Neural progenitor cell (in vitro differentiated cells): ENCODE results near the gene THRAP3. TPM values are rescaled to one million over a fixed set of nuclear protein-coding genes. Genes with fewer than 3 reads are reported as not detected.

Experiments used
- DNase-seq: peaks from one replicate; pipeline ENCODE4 v3.0.0-alpha.2; 2016; ENCODE audit warnings: low spot score
- H2AFZ ChIP-seq: fragments of 200-600 bp; sonication (generic); replicated peaks from 2 replicates; pipeline ENCODE4 v1.6.1; 2016; ENCODE audit warnings: antibody characterized with exemption
- H3F3A ChIP-seq: fragments of 200-600 bp; sonication (generic); 2 replicates; pipeline ENCODE4 v1.6.1; 2016; ENCODE audit warnings: antibody characterized with exemption, low read depth
- H3K27ac ChIP-seq: fragments of 200-600 bp; sonication (generic); 2 replicates; pipeline ENCODE4 v1.5.1; 2016; ENCODE audit warnings: mild to moderate bottlenecking
- H3K27me3 ChIP-seq: fragments of 200-600 bp; sonication (generic); 2 replicates; pipeline ENCODE4 v1.6.1; 2016; ENCODE audit warnings: mild to moderate bottlenecking, moderate library complexity
- H3K36me3 ChIP-seq: fragments of 200-600 bp; sonication (generic); 2 replicates; pipeline ENCODE4 v1.5.1; 2016
- H3K4me1 ChIP-seq: fragments of 200-600 bp; sonication (generic); 2 replicates; pipeline ENCODE4 v1.6.1; 2016; ENCODE audit warnings: mixed run types
- H3K4me2 ChIP-seq: fragments of 200-600 bp; sonication (generic); 2 replicates; pipeline ENCODE4 v1.6.1; 2016
- H3K4me3 ChIP-seq: fragments of 200-600 bp; sonication (generic); 2 replicates; pipeline ENCODE4 v1.5.1; 2016
- H3K79me2 ChIP-seq: fragments of 200-600 bp; sonication (generic); 2 replicates; pipeline ENCODE4 v1.6.1; 2016; ENCODE audit warnings: low read depth
- H3K9ac ChIP-seq: fragments of 200-600 bp; sonication (generic); 2 replicates; pipeline ENCODE4 v1.6.1; 2016
- H3K9me3 ChIP-seq: fragments of 200-600 bp; sonication (generic); 2 replicates; pipeline ENCODE4 v1.5.1; 2016; ENCODE audit warnings: low read depth
- H4K20me1 ChIP-seq: fragments of 200-600 bp; sonication (generic); 2 replicates; pipeline ENCODE4 v1.6.1; 2016; ENCODE audit warnings: low read depth
- H3K27ac Mint-ChIP-seq: 3 replicates; pipeline ENCODE4 v1.8.0; 2021; ENCODE audit warnings: mixed read lengths
- H3K27me3 Mint-ChIP-seq: 2 replicates; pipeline ENCODE4 v1.8.0; 2022; ENCODE audit warnings: low read depth, mild to moderate bottlenecking, inconsistent platforms, moderate library complexity, mixed read lengths; ENCODE audit not compliant: insufficient read depth
- H3K36me3 Mint-ChIP-seq: 3 replicates; pipeline ENCODE4 v1.8.0; 2021; ENCODE audit warnings: mixed read lengths
- H3K4me1 Mint-ChIP-seq: 3 replicates; pipeline ENCODE4 v1.8.0; 2021; ENCODE audit warnings: mixed read lengths
- H3K4me3 Mint-ChIP-seq: 3 replicates; pipeline ENCODE4 v1.8.0; 2021; ENCODE audit warnings: mild to moderate bottlenecking, moderate library complexity, mixed read lengths
- H3K9me3 Mint-ChIP-seq: 3 replicates; pipeline ENCODE4 v1.8.0; 2020; ENCODE audit warnings: mixed read lengths
- EZH2 ChIP-seq: fragments of 200-600 bp; sonication (generic); IDR thresholded peaks from 2 replicates; pipeline ENCODE4 v1.6.1; 2017; ENCODE audit warnings: antibody characterized with exemption, mild to moderate bottlenecking, moderate library complexity
- EZH2phosphoT487 ChIP-seq: fragments of 200-600 bp; sonication (generic); IDR thresholded peaks from 2 replicates; pipeline ENCODE4 v1.6.1; 2017; ENCODE audit warnings: antibody characterized with exemption
- total RNA-seq: library from RNA; depleted of rRNA; stranded (reverse); fragments of >200 nt; gene quantifications from 2 replicates; pipeline ENCODE4 v1.2.3, GENCODE V29; 2015; ENCODE audit warnings: low replicate concordance
- TF ChIP-seq, protein P1 (sequence below): fragments of 200-600 bp; sonication (generic); IDR thresholded peaks from 2 replicates; pipeline ENCODE4 v1.5.1; 2017; ENCODE audit warnings: antibody characterized with exemption, mild to moderate bottlenecking

The THRAP3 gene
- total RNA-seq, 1 donor from 2014 or later = 138 TPM

DNA sequence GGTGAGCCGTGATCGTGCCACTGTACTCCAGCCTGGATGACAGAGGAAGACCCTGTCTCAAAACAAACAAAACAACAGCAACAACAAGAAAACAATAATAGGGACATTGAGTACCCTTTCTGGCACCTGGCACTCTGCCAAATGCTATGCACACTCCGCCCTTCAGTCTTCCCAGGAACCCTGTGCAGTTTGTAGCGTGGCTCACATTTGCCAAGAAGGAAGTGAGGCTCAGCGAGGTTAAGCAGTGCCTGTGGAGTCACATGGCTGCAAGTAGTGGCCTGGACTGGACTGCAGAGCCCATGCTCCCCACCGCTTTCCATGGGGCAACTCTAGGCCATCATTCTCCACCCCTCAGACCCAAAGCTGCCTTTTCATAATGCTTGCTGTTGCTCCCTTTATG is 104.5 kb downstream of the THRAP3 start:
- no peak overlapping the region for H3K27ac ChIP-seq
- peaks cover 9% of the 10 kb centered on the region for H3K4me1 ChIP-seq
- peaks cover 3% of the 10 kb centered on the region for H3K9me3 Mint-ChIP-seq
- peaks cover 15% of the 10 kb centered on the region for H3K27me3 Mint-ChIP-seq
- H3F3A ChIP-seq = peaks cover 6% of the 10 kb centered on the region
- H3K36me3 ChIP-seq = no peaks in the 10 kb centered on the region
- no peaks in the 10 kb centered on the region for H3K36me3 Mint-ChIP-seq
- no peaks in the 10 kb centered on the region for H3K9me3 ChIP-seq
- peaks cover 22% of the 10 kb centered on the region for H3K27me3 ChIP-seq
- no peak overlapping the region for H3K27ac Mint-ChIP-seq
- H3K79me2 ChIP-seq = no peaks in the 10 kb centered on the region
- peaks cover 22% of the 10 kb centered on the region for H3K4me1 Mint-ChIP-seq
- no peak overlapping the region for H2AFZ ChIP-seq
- DNase-seq = no peak
- no peak overlapping the region for H3K9ac ChIP-seq
- H3K4me3 ChIP-seq = no peak overlapping the region
- H3K4me2 ChIP-seq = no peak overlapping the region
- TF ChIP-seq EZH2phosphoT487 (no peak), EZH2 (no peak)
- TF ChIP-seq, protein P1, sequence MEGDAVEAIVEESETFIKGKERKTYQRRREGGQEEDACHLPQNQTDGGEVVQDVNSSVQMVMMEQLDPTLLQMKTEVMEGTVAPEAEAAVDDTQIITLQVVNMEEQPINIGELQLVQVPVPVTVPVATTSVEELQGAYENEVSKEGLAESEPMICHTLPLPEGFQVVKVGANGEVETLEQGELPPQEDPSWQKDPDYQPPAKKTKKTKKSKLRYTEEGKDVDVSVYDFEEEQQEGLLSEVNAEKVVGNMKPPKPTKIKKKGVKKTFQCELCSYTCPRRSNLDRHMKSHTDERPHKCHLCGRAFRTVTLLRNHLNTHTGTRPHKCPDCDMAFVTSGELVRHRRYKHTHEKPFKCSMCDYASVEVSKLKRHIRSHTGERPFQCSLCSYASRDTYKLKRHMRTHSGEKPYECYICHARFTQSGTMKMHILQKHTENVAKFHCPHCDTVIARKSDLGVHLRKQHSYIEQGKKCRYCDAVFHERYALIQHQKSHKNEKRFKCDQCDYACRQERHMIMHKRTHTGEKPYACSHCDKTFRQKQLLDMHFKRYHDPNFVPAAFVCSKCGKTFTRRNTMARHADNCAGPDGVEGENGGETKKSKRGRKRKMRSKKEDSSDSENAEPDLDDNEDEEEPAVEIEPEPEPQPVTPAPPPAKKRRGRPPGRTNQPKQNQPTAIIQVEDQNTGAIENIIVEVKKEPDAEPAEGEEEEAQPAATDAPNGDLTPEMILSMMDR = no peak
- H3K4me3 Mint-ChIP-seq = no peak overlapping the region
- no peaks in the 10 kb centered on the region for H4K20me1 ChIP-seq

DNA sequence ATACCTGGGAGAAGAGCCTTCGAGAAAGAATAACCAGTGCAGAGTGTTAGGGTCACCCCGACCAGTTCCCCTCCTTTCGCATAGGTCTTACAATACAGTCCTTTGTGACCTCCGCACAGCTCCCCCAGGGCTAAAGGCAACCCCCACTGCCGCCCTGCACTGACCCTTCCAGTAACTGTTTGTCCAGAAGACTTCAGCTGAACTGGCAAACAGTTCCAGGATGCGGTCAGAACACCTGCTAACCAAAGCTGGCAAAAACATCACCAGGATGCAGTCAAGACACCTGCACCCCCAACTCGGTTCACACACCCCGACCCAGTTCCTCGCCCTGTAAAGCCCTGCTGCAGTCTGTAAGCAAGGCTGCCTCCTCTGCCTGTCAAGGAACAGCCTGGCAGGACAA is 105.6 kb downstream of the THRAP3 start:
- no peak overlapping the region for H3K4me2 ChIP-seq
- no peak overlapping the region for H3K9ac ChIP-seq
- no peaks in the 10 kb centered on the region for H4K20me1 ChIP-seq
- no peaks in the 10 kb centered on the region for H3K79me2 ChIP-seq
- no peaks in the 10 kb centered on the region for H3K4me1 ChIP-seq
- Mint-ChIP-seq H3K4me1 (peaks cover 11% of the 10 kb centered on the region), H3K9me3 (peaks cover 3% of the 10 kb centered on the region), H3K4me3 (no peak overlapping the region), H3K36me3 (no peaks in the 10 kb centered on the region), H3K27ac (no peak overlapping the region), H3K27me3 (peaks cover 10% of the 10 kb centered on the region)
- H3F3A ChIP-seq = no peaks in the 10 kb centered on the region
- DNase-seq = no peak
- no peaks in the 10 kb centered on the region for H3K9me3 ChIP-seq
- TF ChIP-seq EZH2phosphoT487 (no peak), EZH2 (no peak)
- TF ChIP-seq, protein P1 = no peak
- no peaks in the 10 kb centered on the region for H3K36me3 ChIP-seq
- peaks cover 11% of the 10 kb centered on the region for H3K27me3 ChIP-seq
- no peak overlapping the region for H2AFZ ChIP-seq
- H3K4me3 ChIP-seq = no peak overlapping the region
- H3K27ac ChIP-seq = no peak overlapping the region

DNA sequence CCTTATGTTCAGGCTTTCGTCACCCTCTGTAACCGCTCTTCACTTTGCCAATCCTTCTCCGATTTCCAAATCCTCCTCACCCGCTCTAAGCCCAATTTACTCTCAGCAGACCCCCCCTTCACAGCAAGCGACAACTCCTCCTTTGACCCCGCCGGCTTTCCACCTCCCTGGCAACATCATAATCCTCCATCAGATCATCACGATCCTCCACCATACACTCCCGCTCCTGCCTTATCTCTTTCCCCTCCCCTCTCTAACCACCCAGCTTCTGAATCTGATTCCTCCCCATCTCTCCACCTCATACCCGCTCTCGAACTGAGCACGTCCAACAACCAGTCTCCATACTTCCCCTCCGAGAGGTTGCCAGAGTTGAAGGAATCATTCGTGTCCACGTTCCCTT is 106.7 kb downstream of the THRAP3 start:
- Mint-ChIP-seq H3K27ac (no peak overlapping the region), H3K36me3 (no peaks in the 10 kb centered on the region), H3K4me1 (peaks cover 7% of the 10 kb centered on the region), H3K9me3 (peaks cover 3% of the 10 kb centered on the region), H3K4me3 (no peak overlapping the region), H3K27me3 (peaks cover 8% of the 10 kb centered on the region)
- Histone ChIP-seq H3K27me3 (peaks cover 5% of the 10 kb centered on the region), H2AFZ (no peak overlapping the region), H3K79me2 (no peaks in the 10 kb centered on the region), H3K4me2 (no peak overlapping the region), H3K4me1 (no peaks in the 10 kb centered on the region), H3F3A (no peaks in the 10 kb centered on the region), H3K9me3 (no peaks in the 10 kb centered on the region), H3K9ac (no peak overlapping the region), H4K20me1 (no peaks in the 10 kb centered on the region), H3K27ac (no peak overlapping the region), H3K36me3 (no peaks in the 10 kb centered on the region), H3K4me3 (no peak overlapping the region)
- DNase-seq = no peak
- no peak for TF ChIP-seq EZH2phosphoT487
- TF ChIP-seq EZH2 = no peak
- TF ChIP-seq, protein P1 = no peak
